GM12878 (cell line): Measurements from ENCODE around the gene KMT2B. TPM values are rescaled to one million over a fixed set of nuclear protein-coding genes. Genes with fewer than 3 reads are reported as not detected.

Experiments
- ATAC-seq: fragments of 200-7000 bp; cut with Tn5 transposase; 3 replicates; pipeline ENCODE4 v1.9.1; 2020; ENCODE audit warnings: mild to moderate bottlenecking, moderate library complexity
- BruUV-seq: library from RNA; stranded (reverse); fragments of 400-500 nt; replicated peaks from 2 replicates; lab custom pipeline; 2021; lab: Mats Ljungman, UMichigan
- CTCF ChIA-PET: fragments of 300-600 bp; sonication (Branson Sonifier 250); formaldehyde crosslinking; extraction: SDS; loops from one replicate; lab custom pipeline; 2021; ENCODE audit warnings: inconsistent platforms; lab: Yijun Ruan, JAX
- POLR2A ChIA-PET: fragments of 350-600 bp; formaldehyde crosslinking; extraction: SDS; loops from one replicate; lab custom pipeline; 2021; ENCODE audit warnings: inconsistent platforms; lab: Charles Lee
- RAD21 ChIA-PET: fragments of 300-600 bp; sonication (Branson Sonifier 250); formaldehyde crosslinking; loops from one replicate; lab custom pipeline; 2023; ENCODE audit warnings: antibody characterized with exemption; ENCODE audit not compliant: unreplicated experiment; lab: Charles Lee
- SMC1A ChIA-PET: fragments of 300-600 bp; sonication (Branson Sonifier 250); formaldehyde crosslinking; loops from one replicate; lab custom pipeline; 2023; ENCODE audit not compliant: unreplicated experiment, uncharacterized antibody; lab: Charles Lee
- DNase-seq: peaks from one replicate; pipeline ENCODE4 v3.0.0-alpha.2; 2011; ENCODE audit warnings: low read depth, low spot score
- FAIRE-seq: peaks from 3 replicates; lab custom pipeline; 2011; peaks lifted over from hg19 to GRCh38; lab: Jason Lieb, UNC
- H2AFZ ChIP-seq: 2 replicates; pipeline ENCODE4 v1.6.0; 2011; ENCODE audit warnings: low read depth, low read length, control low read depth; ENCODE audit not compliant: control insufficient read depth
- H3K27ac ChIP-seq: 2 replicates; pipeline ENCODE4 v1.5.1; 2011; ENCODE audit warnings: control low read depth; ENCODE audit not compliant: control insufficient read depth, insufficient read depth
- H3K27me3 ChIP-seq, 2 experiments: replicated peaks in 1 of 2; 2 replicates each; pipeline versions ENCODE4 v1.6.0 to v1.6.1; 2011; ENCODE audit warnings: low read length in 1 of 2; ENCODE audit not compliant: control insufficient read depth in 2 of 2, insufficient read depth in 2 of 2
- H3K36me3 ChIP-seq, 2 experiments: 2 replicates each; pipeline ENCODE4 v1.5.1; 2011; ENCODE audit warnings: low read length in 1 of 2; ENCODE audit not compliant: control insufficient read depth in 2 of 2, insufficient read depth in 2 of 2
- H3K4me1 ChIP-seq: 2 replicates; pipeline ENCODE4 v1.6.1; 2011; ENCODE audit warnings: mild to moderate bottlenecking, low read length, moderate library complexity, mixed read lengths; ENCODE audit not compliant: control insufficient read depth, insufficient read depth
- H3K4me2 ChIP-seq: 2 replicates; pipeline ENCODE4 v1.6.0; 2011; ENCODE audit warnings: control low read depth; ENCODE audit not compliant: control insufficient read depth, insufficient read depth
- H3K4me3 ChIP-seq: fragments of 200-600 bp; sonication (generic); 2 replicates; pipeline ENCODE4 v1.5.1; 2016
- H3K79me2 ChIP-seq: 2 replicates; pipeline ENCODE4 v1.6.0; 2011; ENCODE audit warnings: low read length; ENCODE audit not compliant: control insufficient read depth, insufficient read depth
- H3K9ac ChIP-seq: 2 replicates; pipeline ENCODE4 v1.8.0; 2011; ENCODE audit warnings: low read length, control low read depth, mixed read lengths; ENCODE audit not compliant: control insufficient read depth, insufficient read depth
- H3K9me3 ChIP-seq: replicated peaks from 3 replicates; pipeline ENCODE4 v1.5.1; 2011; ENCODE audit warnings: mild to moderate bottlenecking, low read length; ENCODE audit not compliant: control insufficient read depth, insufficient read depth
- H4K20me1 ChIP-seq: 2 replicates; pipeline ENCODE4 v1.6.0; 2011; ENCODE audit not compliant: control insufficient read depth, insufficient read depth
- CBX5 ChIP-seq: sonication (generic); IDR thresholded peaks from 2 replicates; pipeline ENCODE4 v1.6.1; 2016; ENCODE audit warnings: low read depth, moderate library complexity, mild to moderate bottlenecking, inconsistent platforms
- CHD1 ChIP-seq: IDR thresholded peaks from 2 replicates; pipeline ENCODE4 v1.6.1; 2012; ENCODE audit warnings: low read depth, low read length, improper control_type of control experiment
- CREM ChIP-seq: IDR thresholded peaks from 2 replicates; pipeline ENCODE4 v1.6.1; 2014; ENCODE audit warnings: antibody characterized with exemption, low read depth
- MEF2B ChIP-seq: fragments of 450-650 bp; IDR thresholded peaks from 2 replicates; pipeline ENCODE4 v1.6.1; 2018; ENCODE audit warnings: mild to moderate bottlenecking, moderate library complexity; ENCODE audit not compliant: partially characterized antibody, poor library complexity, severe bottlenecking
- MTA3 ChIP-seq: IDR thresholded peaks from 2 replicates; pipeline ENCODE4 v1.6.1; 2012; ENCODE audit warnings: low read length, inconsistent platforms, borderline replicate concordance
- PAX5 ChIP-seq: IDR thresholded peaks from 2 replicates; pipeline ENCODE4 v1.6.1; 2011; ENCODE audit warnings: low read depth, low read length, borderline replicate concordance
- SMC3 ChIP-seq: IDR thresholded peaks from 2 replicates; pipeline ENCODE4 v1.6.1; 2011; ENCODE audit warnings: low read length, improper control_type of control experiment, borderline replicate concordance
- SREBF1 ChIP-seq: IDR thresholded peaks from 2 replicates; pipeline ENCODE4 v1.6.1; 2012; ENCODE audit warnings: mild to moderate bottlenecking, low read length
- TCF12 ChIP-seq: IDR thresholded peaks from 2 replicates; pipeline ENCODE4 v1.6.1; 2011; ENCODE audit warnings: low read depth, mild to moderate bottlenecking, low read length
- WRNIP1 ChIP-seq: IDR thresholded peaks from 2 replicates; pipeline ENCODE4 v1.6.1; 2011; ENCODE audit warnings: low read depth, low read length, improper control_type of control experiment, borderline replicate concordance
- YY1 ChIP-seq: IDR thresholded peaks from 2 replicates; pipeline ENCODE4 v1.6.1; 2011; ENCODE audit warnings: low read depth, mild to moderate bottlenecking, low read length
- WGBS: methylation state at CpG from one replicate; pipeline ENCODE4 v1.1.6; 2016; ENCODE audit warnings: low lambda C conversion rate; ENCODE audit not compliant: insufficient replicate concordance, insufficient coverage; ENCODE audit errors: missing lambda C conversion rate; 5-methylcytosine and 5-hydroxymethylcytosine counted together
- in situ Hi-C: fragments of 300-500 bp; cut with MboI; formaldehyde crosslinking; loops from 9 replicates; pipeline ENCODE4 v1.14.3; 2018; ENCODE audit warnings: mixed read lengths
- intact Hi-C: fragments of 100-400 bp; cut with micrococcal nuclease; formaldehyde crosslinking; loops from one replicate; pipeline ENCODE4 v1.14.2; 2022; ENCODE audit not compliant: unreplicated experiment
- polyA plus RNA-seq, 11 experiments: library from polyadenylated mRNA; depleted of rRNA in 4 of 11; unstranded in 6 of 11; stranded (reverse) in 5 of 11; fragments of >200 nt; fragmentation: Nextera tagmentation in 4 of 11; fragmentation: Illumina TruSeq in 1 of 11; extraction: Ambion mirVana in 4 of 11; extraction: Trizol in 1 of 11; gene quantifications; 1 replicate in 1 of 11; 2 replicates in 10 of 11; pipeline versions ENCODE4 v1.2.1 to v1.2.3, GENCODE V29; 2011 to 2016; ENCODE audit warnings: inconsistent platforms in 2 of 11, missing spikeins in 2 of 11, low read depth in 1 of 11
- total RNA-seq, 4 experiments: library from RNA; depleted of rRNA in 3 of 4; stranded (reverse); fragments of >200 nt in 3 of 4; fragmentation: Illumina TruSeq in 1 of 4; extraction: Trizol in 1 of 4; gene quantifications; 2 replicates each; pipeline versions ENCODE4 v1.2.1 to v1.2.3, GENCODE V29; 2013 to 2021
- TF ChIP-seq, protein P1 (sequence below): fragments of 450-650 bp; IDR thresholded peaks from 2 replicates; pipeline ENCODE4 v1.6.1; 2018; ENCODE audit warnings: borderline replicate concordance, mild to moderate bottlenecking; ENCODE audit not compliant: partially characterized antibody
- TF ChIP-seq, protein P2 (sequence below): IDR thresholded peaks from 2 replicates; pipeline ENCODE4 v1.6.1; 2011; ENCODE audit warnings: borderline replicate concordance, low read depth, mild to moderate bottlenecking, moderate library complexity, low read length; ENCODE audit not compliant: insufficient read depth, poor library complexity, severe bottlenecking
- TF ChIP-seq, protein P3 (sequence below): IDR thresholded peaks from 2 replicates; pipeline ENCODE4 v1.6.1; 2012; ENCODE audit warnings: low read depth, low read length, improper control_type of control experiment

KMT2B gene
- total and polyA plus RNA-seq, 10 of the 15 experiments (the other 5 are each of a cell fraction or from before 2014, with no cell fraction given), result 0.71 to 35.6 (median 6.0) TPM

DNA sequence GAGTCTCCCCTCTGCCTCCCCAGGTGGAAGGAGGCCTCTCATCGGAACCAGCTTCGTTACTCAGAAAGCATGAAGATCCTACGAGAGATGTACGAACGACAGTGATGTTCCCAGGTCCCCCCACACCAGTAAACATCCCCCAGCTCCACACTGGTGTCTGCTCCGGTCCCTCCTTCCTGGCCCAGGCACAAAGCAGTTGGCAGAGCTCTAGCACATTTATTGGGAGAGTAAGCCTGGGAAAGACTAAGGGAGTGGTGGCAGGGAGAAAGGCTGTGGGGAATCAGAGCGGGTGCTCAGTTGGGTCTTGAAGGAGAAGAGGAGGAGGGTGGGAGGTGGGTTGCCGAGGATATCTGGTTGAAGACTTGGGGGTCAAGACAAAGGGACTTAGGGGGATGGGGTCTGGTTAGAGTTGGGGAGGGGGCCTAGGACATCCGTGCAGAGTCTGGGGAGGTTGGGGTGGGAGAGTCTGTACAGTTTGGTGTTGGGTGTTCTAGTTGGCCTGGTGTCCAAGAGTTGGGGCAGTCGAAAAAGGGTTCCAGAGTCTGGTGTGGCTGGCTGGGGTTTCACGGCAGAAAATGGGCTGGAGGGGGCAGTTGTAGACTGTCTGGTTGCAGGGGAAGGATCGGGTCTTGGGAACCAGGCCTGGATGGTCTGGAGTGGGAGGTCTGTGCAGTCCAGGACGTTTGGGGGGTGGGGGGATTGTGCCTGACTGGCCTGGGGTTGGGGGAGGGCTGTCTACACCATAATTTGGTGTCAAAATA lies 36.7 kb downstream of the KMT2B start:
- Histone ChIP-seq H3K9ac (no peak overlapping the region), H3K4me2 (no peak overlapping the region), H3K36me3 (peaks cover 0 to 2% of the 10 kb centered on the region in 2 experiments; a peak in 2 of 4 replicates), H2AFZ (no peak overlapping the region), H3K9me3 (no peaks in the 10 kb centered on the region), H3K27me3 (no peaks in the 10 kb centered on the region), H3K4me1 (peaks cover 15% of the 10 kb centered on the region), H4K20me1 (no peaks in the 10 kb centered on the region), H3K79me2 (peaks cover 11% of the 10 kb centered on the region), H3K4me3 (no peak overlapping the region), H3K27ac (no peak overlapping the region)
- no TSS peak for BruUV-seq
- FAIRE-seq, result no peak
- ChIA-PET POLR2A (no interaction called here), RAD21 (no interaction called here), CTCF (no interaction called here), SMC1A (no interaction called here)
- TF ChIP-seq PAX5 (no peak), SMC3 (no peak), CREM (no peak), TCF12 (no peak), YY1 (no peak), MEF2B (no peak), WRNIP1 (no peak), MTA3 (no peak), CBX5 (no peak), CHD1 (no peak), SREBF1 (no peak)
- TF ChIP-seq, protein P1, sequence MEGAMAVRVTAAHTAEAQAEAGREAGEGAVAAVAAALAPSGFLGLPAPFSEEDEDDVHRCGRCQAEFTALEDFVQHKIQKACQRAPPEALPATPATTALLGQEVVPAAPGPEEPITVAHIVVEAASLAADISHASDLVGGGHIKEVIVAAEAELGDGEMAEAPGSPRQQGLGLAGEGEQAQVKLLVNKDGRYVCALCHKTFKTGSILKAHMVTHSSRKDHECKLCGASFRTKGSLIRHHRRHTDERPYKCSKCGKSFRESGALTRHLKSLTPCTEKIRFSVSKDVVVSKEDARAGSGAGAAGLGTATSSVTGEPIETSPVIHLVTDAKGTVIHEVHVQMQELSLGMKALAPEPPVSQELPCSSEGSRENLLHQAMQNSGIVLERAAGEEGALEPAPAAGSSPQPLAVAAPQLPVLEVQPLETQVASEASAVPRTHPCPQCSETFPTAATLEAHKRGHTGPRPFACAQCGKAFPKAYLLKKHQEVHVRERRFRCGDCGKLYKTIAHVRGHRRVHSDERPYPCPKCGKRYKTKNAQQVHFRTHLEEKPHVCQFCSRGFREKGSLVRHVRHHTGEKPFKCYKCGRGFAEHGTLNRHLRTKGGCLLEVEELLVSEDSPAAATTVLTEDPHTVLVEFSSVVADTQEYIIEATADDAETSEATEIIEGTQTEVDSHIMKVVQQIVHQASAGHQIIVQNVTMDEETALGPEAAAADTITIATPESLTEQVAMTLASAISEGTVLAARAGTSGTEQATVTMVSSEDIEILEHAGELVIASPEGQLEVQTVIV, result no peak
- TF ChIP-seq, protein P2, sequence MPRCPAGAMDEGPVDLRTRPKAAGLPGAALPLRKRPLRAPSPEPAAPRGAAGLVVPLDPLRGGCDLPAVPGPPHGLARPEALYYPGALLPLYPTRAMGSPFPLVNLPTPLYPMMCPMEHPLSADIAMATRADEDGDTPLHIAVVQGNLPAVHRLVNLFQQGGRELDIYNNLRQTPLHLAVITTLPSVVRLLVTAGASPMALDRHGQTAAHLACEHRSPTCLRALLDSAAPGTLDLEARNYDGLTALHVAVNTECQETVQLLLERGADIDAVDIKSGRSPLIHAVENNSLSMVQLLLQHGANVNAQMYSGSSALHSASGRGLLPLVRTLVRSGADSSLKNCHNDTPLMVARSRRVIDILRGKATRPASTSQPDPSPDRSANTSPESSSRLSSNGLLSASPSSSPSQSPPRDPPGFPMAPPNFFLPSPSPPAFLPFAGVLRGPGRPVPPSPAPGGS, result no peak
- TF ChIP-seq, protein P3, sequence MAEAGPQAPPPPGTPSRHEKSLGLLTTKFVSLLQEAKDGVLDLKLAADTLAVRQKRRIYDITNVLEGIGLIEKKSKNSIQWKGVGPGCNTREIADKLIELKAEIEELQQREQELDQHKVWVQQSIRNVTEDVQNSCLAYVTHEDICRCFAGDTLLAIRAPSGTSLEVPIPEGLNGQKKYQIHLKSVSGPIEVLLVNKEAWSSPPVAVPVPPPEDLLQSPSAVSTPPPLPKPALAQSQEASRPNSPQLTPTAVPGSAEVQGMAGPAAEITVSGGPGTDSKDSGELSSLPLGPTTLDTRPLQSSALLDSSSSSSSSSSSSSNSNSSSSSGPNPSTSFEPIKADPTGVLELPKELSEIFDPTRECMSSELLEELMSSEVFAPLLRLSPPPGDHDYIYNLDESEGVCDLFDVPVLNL, result no peak
- WGBS, result 79% methylated on average over 12 of the region's 13 CpGs
- DNase-seq, result no peak
- no peak for ATAC-seq
- intact Hi-C loops, result no loop called here
- in situ Hi-C loops, result no loop called here
